ENCODE results near the gene BCS1L. TPM values are rescaled to one million over a fixed set of nuclear protein-coding genes. Genes with fewer than 3 reads are reported as not detected.

BCS1L gene
- 30.9 and 56.1 TPM in 2 replicates for total RNA-seq (2014; rRNA removed; shearing (Covaris generic))
- 39.9 and 44.2 TPM in 2 replicates for polyA plus RNA-seq (2016; fragmentation: Nextera tagmentation; extraction: Ambion mirVana)

- Histone ChIP-seq H3K36me3 (ENCODE audit: low read depth) (peaks cover 14% of the 10 kb centered on the region; the same call in 1 of the 2 replicates), H3K9me2 (ENCODE audit: insufficient read depth) (no peaks in the 10 kb centered on the region), H3K4me3 (peak within 1 kb of the TSS; percentile 89), H2AFZ (peak within 1 kb of the TSS; percentile 94), H3K79me2 (ENCODE audit: insufficient read depth) (peaks cover 61% of the 10 kb centered on the region), H3K9ac (peak within 1 kb of the TSS; percentile 73), H3K9me3 (ENCODE audit: low read depth) (no peaks in the 10 kb centered on the region), H3K4me1 (ENCODE audit: insufficient read depth) (peaks cover 4% of the 10 kb centered on the region; the same call in 1 of the 2 replicates), H3K4me2 (ENCODE audit: unreplicated experiment) (peak within 1 kb of the TSS; percentile 90), H3F3A (ENCODE audit: insufficient read depth) (peaks cover 11% of the 10 kb centered on the region; the same call in 1 of the 2 replicates), H3K27ac (0 out of 2 replicates have a peak within 1 kb of the TSS, but pooled peaks have one; percentile 10), H4K20me1 (ENCODE audit: insufficient read depth) (no peaks in the 10 kb centered on the region), H3K27me3 (replicated peaks; ENCODE audit: insufficient read depth) (no peaks in the 10 kb centered on the region)
- in situ Hi-C loops (cut with MboI), result no loop called here
- no peak for TF ChIP-seq EZH2phosphoT487 (IDR thresholded peaks at IDR 0.05; ENCODE audit: insufficient read depth, low read depth)
- TF ChIP-seq EZH2 (IDR thresholded peaks at IDR 0.05; ENCODE audit: insufficient read depth, poor library complexity, severe bottlenecking), result no peak
- DNase-seq, result peak; percentile 87
- 0 to 1% methylated on average over 47 to 48 of the region's 49 CpGs for WGBS, 2 experiments (ENCODE audit: low coverage in 1 of 2, low lambda C conversion rate in 2 of 2, missing lambda C conversion rate in 2 of 2)
These were observed at the start of gene BCS1L, which contains the start of gene ZNF142 for GRCh38 chr2:218659258-218659987. TSS of gene BCS1L (plus strand) at chr2:218659683. CDS start at chr2:218660988, 1,305 bp downstream. TSS of gene ZNF142 (minus strand) at chr2:218659623. CDS start at chr2:218656429, 3,194 bp downstream.

- no peaks in the 10 kb centered on the region for H3K9me2 ChIP-seq (ENCODE audit: insufficient read depth)
- in situ Hi-C loops (cut with MboI), result no loop called here
- no peaks in the 10 kb centered on the region for H3K4me1 ChIP-seq (ENCODE audit: insufficient read depth)
- H3F3A ChIP-seq (ENCODE audit: insufficient read depth), result no peaks in the 10 kb centered on the region
- H3K36me3 ChIP-seq (ENCODE audit: low read depth), result no peaks in the 10 kb centered on the region
- H3K4me2 ChIP-seq (ENCODE audit: unreplicated experiment), result no peak overlapping the region
- H3K27me3 ChIP-seq (replicated peaks; ENCODE audit: insufficient read depth), result no peaks in the 10 kb centered on the region
- H3K79me2 ChIP-seq (ENCODE audit: insufficient read depth), result no peaks in the 10 kb centered on the region
- no peak for TF ChIP-seq EZH2phosphoT487 (IDR thresholded peaks at IDR 0.05; ENCODE audit: insufficient read depth, low read depth)
- TF ChIP-seq EZH2 (IDR thresholded peaks at IDR 0.05; ENCODE audit: insufficient read depth, poor library complexity, severe bottlenecking), result no peak
- H3K9me3 ChIP-seq (ENCODE audit: low read depth), result no peaks in the 10 kb centered on the region
- H3K27ac ChIP-seq, result no peak overlapping the region
- no peak overlapping the region for H2AFZ ChIP-seq
- peak; percentile 18 for DNase-seq
- no peak overlapping the region for H3K9ac ChIP-seq
- no peaks in the 10 kb centered on the region for H4K20me1 ChIP-seq (ENCODE audit: insufficient read depth)
- no peak overlapping the region for H3K4me3 ChIP-seq
- WGBS, 2 experiments (ENCODE audit: low coverage in 1 of 2, low lambda C conversion rate in 2 of 2, missing lambda C conversion rate in 2 of 2), result 39 to 43% methylated on average over 6 of the region's 6 CpGs
These were observed 43.6 kb upstream of the BCS1L start for GRCh38 chr2:218615868-218616315.

GRCh38 chr2:218618102-218618860 is 41.2 kb upstream of the BCS1L start:
- 86 to 88% methylated on average over 9 of the region's 9 CpGs for WGBS, 2 experiments (ENCODE audit: low coverage in 1 of 2, low lambda C conversion rate in 2 of 2, missing lambda C conversion rate in 2 of 2)
- in situ Hi-C loops (cut with MboI), result no loop called here
- no peaks in the 10 kb centered on the region for H4K20me1 ChIP-seq (ENCODE audit: insufficient read depth)

GRCh38 chr2:218621007-218621406 is 38.5 kb upstream of the BCS1L start:
- 71% methylated on average over 7 of the region's 7 CpGs for WGBS, 2 experiments (ENCODE audit: low coverage in 1 of 2, low lambda C conversion rate in 2 of 2, missing lambda C conversion rate in 2 of 2)
- Histone ChIP-seq H3K36me3 (ENCODE audit: low read depth) (no peaks in the 10 kb centered on the region), H3K4me2 (ENCODE audit: unreplicated experiment) (no peak overlapping the region), H3K79me2 (ENCODE audit: insufficient read depth) (no peaks in the 10 kb centered on the region), H3K4me1 (ENCODE audit: insufficient read depth) (no peaks in the 10 kb centered on the region), H3F3A (ENCODE audit: insufficient read depth) (no peaks in the 10 kb centered on the region), H3K4me3 (no peak overlapping the region), H3K9me2 (ENCODE audit: insufficient read depth) (no peaks in the 10 kb centered on the region), H2AFZ (no peak overlapping the region), H3K9me3 (ENCODE audit: low read depth) (no peaks in the 10 kb centered on the region), H3K27me3 (replicated peaks; ENCODE audit: insufficient read depth) (no peaks in the 10 kb centered on the region), H3K9ac (no peak overlapping the region), H4K20me1 (ENCODE audit: insufficient read depth) (no peaks in the 10 kb centered on the region), H3K27ac (no peak overlapping the region)
- DNase-seq, result no peak
- in situ Hi-C loops (cut with MboI), result no loop called here
- TF ChIP-seq EZH2phosphoT487 (IDR thresholded peaks at IDR 0.05; ENCODE audit: insufficient read depth, low read depth) (no peak), EZH2 (IDR thresholded peaks at IDR 0.05; ENCODE audit: insufficient read depth, poor library complexity, severe bottlenecking) (no peak)

More at GRCh38 chr2:218618102-218618860, 41.2 kb upstream of the BCS1L start:
- Histone ChIP-seq H3K27ac (no peak overlapping the region), H3F3A (ENCODE audit: insufficient read depth) (no peaks in the 10 kb centered on the region), H3K9me3 (ENCODE audit: low read depth) (no peaks in the 10 kb centered on the region), H3K4me2 (ENCODE audit: unreplicated experiment) (no peak overlapping the region), H3K9me2 (ENCODE audit: insufficient read depth) (no peaks in the 10 kb centered on the region), H3K79me2 (ENCODE audit: insufficient read depth) (no peaks in the 10 kb centered on the region), H3K36me3 (ENCODE audit: low read depth) (no peaks in the 10 kb centered on the region), H2AFZ (no peak overlapping the region), H3K4me1 (ENCODE audit: insufficient read depth) (no peaks in the 10 kb centered on the region), H3K27me3 (replicated peaks; ENCODE audit: insufficient read depth) (no peaks in the 10 kb centered on the region), H3K4me3 (no peak overlapping the region), H3K9ac (no peak overlapping the region)
- peak; percentile 17 for DNase-seq
- TF ChIP-seq EZH2phosphoT487 (IDR thresholded peaks at IDR 0.05; ENCODE audit: insufficient read depth, low read depth), result no peak
- no peak for TF ChIP-seq EZH2 (IDR thresholded peaks at IDR 0.05; ENCODE audit: insufficient read depth, poor library complexity, severe bottlenecking)
